Amygdala (tissue), 56 donors: ENCODE results near the gene ZBTB11.
"Not testable (repeated sequence)": the region's sequence is repeated elsewhere in the genome, so short reads cannot be mapped to it uniquely, and the experiment has no call there.

Source experiments
- DNase-seq, 56 donors: peaks; one replicate each; lab custom pipeline; 2025; lab: John Stamatoyannopoulos, UW

ZBTB11 gene, protein sequence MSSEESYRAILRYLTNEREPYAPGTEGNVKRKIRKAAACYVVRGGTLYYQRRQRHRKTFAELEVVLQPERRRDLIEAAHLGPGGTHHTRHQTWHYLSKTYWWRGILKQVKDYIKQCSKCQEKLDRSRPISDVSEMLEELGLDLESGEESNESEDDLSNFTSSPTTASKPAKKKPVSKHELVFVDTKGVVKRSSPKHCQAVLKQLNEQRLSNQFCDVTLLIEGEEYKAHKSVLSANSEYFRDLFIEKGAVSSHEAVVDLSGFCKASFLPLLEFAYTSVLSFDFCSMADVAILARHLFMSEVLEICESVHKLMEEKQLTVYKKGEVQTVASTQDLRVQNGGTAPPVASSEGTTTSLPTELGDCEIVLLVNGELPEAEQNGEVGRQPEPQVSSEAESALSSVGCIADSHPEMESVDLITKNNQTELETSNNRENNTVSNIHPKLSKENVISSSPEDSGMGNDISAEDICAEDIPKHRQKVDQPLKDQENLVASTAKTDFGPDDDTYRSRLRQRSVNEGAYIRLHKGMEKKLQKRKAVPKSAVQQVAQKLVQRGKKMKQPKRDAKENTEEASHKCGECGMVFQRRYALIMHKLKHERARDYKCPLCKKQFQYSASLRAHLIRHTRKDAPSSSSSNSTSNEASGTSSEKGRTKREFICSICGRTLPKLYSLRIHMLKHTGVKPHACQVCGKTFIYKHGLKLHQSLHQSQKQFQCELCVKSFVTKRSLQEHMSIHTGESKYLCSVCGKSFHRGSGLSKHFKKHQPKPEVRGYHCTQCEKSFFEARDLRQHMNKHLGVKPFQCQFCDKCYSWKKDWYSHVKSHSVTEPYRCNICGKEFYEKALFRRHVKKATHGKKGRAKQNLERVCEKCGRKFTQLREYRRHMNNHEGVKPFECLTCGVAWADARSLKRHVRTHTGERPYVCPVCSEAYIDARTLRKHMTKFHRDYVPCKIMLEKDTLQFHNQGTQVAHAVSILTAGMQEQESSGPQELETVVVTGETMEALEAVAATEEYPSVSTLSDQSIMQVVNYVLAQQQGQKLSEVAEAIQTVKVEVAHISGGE

GRCh38 chr3:101676765-101677435 lies at the start of gene ZBTB11:
Gene ZBTB11 (minus strand): TSS chr3:101677132. CDS start chr3:101676914, 218 bp downstream.
- no peak for DNase-seq

- no peak for DNase-seq
Measured at GRCh38 chr3:101725890-101726275, 49.0 kb upstream of the ZBTB11 start.

DNA sequence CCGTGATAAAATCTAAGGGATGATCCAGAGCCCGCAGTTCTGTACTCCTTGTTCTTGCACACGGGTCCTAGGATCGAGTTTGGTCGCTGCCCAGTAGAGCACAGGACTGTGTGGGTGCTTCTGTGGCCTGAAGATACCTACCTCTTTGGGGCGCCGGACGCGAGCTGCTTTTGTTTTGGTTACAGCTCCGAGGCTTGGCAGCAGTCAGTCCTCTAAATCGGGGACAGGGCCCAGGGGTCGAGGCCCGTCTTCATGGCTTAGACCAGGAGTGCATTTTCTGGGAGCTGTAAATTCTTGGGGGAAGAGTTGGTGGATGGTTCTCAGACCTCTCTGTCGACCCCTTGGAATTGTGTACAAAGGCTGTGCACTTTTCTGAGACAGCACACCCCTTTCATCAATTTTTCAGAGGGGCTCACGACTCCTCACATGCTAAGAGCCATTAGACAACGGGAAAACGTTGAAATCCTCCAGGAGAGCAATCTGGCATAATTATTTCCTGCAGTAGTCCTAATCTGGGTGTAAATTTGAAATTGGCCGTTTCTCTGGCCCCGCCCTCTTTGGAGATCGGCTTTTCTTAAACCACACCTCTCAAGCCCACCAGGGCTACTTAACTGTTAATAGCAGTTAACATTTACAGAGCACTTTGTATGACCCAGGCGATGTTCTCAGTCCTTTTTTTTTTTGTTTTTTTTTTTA lies 48.4 kb upstream of the ZBTB11 start:
- peak in 32 of 56 donors; percentile 19 to 76 (median 52) for DNase-seq

- DNase-seq = peak; percentile 73 to 100 (median 94)
Measured at GRCh38 chr3:101724329-101725193, 47.6 kb upstream of the ZBTB11 start, which contains the start of gene CEP97. Gene CEP97 (plus strand): TSS chr3:101724614. CDS start chr3:101724677, 63 bp downstream.

DNA sequence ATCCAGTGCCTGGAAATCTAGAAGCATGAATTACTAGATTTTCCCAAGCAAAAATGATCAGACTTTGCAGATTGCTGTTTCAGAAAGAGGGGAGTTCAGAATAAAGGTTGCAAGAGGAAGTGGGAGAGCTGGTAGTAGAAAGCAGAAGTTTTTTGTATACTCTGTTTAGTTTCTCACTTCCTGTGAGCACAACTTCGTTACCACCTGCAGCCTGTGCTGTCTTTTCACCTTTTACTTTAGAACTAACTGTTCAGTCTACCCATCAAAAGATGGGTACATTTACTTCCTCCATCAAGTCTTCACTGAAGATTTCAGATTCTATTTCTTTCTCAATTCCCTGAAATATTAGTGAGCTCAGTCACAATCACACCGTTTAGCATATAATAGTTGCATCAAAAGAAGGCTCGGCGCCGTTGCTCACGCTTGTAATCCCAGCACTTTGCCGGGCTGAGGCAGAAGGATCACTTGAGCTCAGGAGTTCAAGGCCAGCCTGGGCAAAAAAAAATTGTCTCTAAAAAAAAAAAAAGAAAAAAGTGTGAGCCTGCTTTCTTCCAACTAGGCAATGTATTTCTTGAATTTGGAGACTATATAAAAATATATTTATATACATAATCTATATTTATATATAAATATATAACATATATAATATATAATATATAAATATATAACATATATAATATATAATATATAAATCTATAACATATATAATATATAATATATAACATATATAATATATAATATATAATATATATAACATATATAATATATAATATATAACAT lies 45.7 kb upstream of the ZBTB11 start:
- no peak for DNase-seq

GRCh38 chr3:101720851-101721840 lies 44.2 kb upstream of the ZBTB11 start:
- no peak for DNase-seq

DNA sequence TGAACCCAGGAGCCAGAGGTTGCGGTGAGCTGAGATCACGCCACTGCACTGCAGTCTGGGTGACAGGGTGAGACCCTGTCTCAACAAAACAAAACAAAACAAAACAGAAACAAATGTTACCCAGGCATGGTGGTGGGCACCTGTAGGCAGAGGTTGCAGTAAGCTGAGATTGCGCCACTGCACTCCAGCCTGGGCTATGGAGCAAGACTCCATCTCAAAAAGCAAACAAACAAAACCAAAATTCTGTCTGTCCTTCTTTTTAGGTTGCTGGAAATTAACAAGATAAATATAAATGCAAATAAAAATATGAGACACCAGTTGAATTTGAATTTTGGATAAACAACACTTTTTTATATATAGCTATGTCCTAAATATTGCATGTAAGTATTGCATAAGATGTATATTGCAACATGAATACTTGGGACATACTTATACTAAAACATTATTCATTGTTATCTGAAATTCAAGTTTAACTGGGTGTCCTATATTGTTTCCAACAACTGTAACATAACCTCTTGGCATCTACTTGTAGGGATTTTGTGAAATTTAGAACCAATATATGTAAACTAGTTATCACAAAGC lies 42.8 kb upstream of the ZBTB11 start:
- no peak for DNase-seq

DNA sequence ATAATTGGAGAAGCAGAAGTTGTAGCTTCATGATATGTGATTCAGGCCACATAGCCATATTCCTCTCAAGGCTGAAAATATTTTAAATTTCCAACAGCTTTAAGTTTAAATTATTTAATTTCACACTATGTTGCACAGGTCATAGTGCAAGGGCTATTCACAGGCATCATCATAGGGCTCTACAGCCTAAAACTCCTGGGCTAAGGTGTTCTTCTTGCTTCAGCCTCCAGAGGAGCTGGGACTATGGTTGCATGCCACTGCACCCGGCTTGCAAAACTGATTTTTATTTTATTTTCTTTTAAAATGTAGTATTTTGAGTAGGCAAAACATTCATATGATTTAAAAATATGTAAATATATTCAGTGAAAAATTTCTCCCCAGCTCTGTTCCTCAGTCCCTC lies 41.5 kb upstream of the ZBTB11 start:
- DNase-seq = no peak

- no peak for DNase-seq
Measured at GRCh38 chr3:101709126-101709525, 32.2 kb upstream of the ZBTB11 start.

GRCh38 chr3:101704639-101705038 lies 27.7 kb upstream of the ZBTB11 start:
- DNase-seq = not testable (repeated sequence)

GRCh38 chr3:101703169-101703568 lies 26.2 kb upstream of the ZBTB11 start:
- no peak for DNase-seq

DNA sequence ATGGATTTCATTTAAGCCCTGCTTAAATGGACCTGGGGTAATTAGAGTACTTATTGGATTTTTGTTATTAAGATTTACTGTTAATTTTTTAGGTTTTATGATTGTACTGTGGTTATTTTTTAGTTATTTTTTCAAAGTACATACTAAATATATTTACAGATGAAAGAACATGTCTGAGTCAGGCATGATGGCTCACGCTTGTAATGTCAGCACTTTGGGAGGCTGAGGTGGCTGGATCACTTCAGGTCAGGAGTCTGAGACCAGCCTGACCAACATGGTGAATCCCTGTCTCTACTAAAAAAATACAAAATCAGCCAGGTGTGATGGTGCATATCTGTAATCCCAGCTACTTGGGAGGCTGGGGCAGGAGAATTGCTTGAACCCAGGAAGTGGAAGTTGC lies 25.8 kb upstream of the ZBTB11 start:
- DNase-seq = no peak

- no peak for DNase-seq
Measured at GRCh38 chr3:101701696-101702634, 25.0 kb upstream of the ZBTB11 start.

DNA sequence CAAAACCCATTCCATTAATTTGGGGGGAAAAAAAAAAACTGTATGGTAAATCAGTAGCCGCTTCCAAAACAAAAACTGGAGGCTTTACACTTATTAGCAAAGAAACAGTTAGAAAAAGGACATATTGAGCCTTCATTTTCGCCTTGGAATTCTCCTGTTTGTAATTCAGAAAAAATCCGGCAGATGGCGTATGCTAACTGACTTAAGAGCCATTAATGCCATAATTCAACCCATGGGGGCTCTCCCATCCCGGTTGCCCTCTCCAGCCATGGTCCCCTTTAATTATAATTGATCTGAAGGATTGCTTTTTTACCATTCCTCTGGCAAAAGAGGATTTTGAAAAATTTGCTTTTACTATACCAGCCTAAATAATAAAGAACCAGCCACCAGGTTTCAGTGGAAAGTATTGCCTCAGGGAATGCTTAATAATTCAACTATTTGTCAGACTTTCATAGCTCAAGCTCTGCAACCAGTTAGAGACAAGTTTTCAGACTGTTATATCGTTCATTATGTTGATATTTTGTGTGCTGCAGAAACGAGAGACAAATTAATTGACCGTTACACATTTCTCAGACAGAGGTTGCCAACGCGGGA lies 18.9 kb upstream of the ZBTB11 start:
- no peak for DNase-seq

- DNase-seq = not testable (repeated sequence)
Measured at GRCh38 chr3:101694836-101695235, 17.9 kb upstream of the ZBTB11 start.
